NCI-H1417 (cell line): ENCODE results near the gene ASB13.
"Not testable (repeated sequence)": the region's sequence is repeated elsewhere in the genome, so short reads cannot be mapped to it uniquely, and the experiment has no call there.

ENCODE experiments used
- DNase-seq, 3 experiments: peaks; one replicate each; lab custom pipeline; 2025; lab: John Stamatoyannopoulos, UW

The ASB13 gene

GRCh38 chr10:5623081-5623748 lies 43.2 kb downstream of the ASB13 start:
- peak; percentile 45 to 80 (median 71) for DNase-seq

DNA sequence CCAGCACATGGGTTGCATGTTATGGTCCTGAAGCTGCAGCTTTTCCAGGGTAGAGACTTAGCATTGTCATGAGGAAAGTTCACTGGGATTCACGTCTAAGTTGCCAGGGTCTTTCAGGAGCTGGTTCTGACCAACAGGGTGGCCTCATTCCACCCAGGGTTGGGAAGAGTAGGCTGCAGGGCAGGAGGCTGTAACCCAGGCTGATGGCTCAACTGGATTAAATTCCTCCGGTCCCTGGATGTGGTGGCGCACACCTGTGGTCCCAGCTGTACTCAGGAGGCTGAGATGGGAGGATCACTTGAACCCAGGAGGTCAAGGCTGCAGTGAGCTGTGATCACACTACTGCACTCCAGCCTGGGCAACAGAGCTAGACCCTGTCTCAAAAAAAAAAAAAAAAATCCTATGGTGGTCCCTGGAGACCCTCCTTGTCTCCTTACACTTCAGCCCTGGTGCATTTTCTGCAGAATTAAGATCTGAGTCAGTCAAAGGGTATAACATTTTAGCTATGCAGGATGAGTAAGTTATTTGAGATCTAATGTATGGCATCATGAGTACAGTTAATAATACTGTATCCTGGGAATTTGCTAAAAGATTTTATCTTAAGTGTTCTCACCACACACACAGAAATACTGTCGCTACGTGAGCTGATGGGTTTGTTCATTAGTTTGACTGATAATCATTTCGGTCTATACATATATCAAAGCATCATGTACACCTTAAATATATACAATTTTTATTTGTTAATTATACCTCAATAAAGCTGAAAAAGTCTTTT lies 44.0 kb downstream of the ASB13 start:
- DNase-seq, result no peak

- not testable (repeated sequence) for DNase-seq
These were observed 45.0 kb downstream of the ASB13 start for GRCh38 chr10:5621371-5621770.

GRCh38 chr10:5620966-5621365 lies 45.4 kb downstream of the ASB13 start:
- DNase-seq, result no peak

DNA sequence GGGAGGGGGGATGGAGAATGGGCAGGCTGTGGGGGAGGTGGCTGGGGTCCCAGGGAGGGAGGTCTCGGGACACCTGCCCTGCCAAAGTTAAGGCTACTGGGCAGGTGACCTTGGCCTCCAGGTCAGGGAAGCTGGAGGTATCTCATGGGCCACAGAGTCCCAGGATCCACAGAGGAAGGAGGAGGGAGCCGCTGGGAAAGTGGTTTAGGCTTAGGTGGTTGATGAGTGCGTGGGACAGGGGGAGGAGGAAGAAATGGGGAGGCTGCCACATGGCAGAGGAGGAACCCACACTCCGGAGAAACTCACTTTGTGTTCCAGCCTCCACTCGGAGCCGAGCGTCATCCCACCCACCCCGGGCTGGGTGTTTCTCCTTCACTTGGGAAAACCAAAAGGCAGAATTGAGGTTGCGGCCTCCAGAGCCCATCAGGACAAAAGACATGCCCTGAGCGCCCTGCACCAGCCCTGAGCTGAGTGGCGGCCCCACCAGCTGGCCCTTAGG lies 46.1 kb downstream of the ASB13 start:
- DNase-seq, result no peak

DNA sequence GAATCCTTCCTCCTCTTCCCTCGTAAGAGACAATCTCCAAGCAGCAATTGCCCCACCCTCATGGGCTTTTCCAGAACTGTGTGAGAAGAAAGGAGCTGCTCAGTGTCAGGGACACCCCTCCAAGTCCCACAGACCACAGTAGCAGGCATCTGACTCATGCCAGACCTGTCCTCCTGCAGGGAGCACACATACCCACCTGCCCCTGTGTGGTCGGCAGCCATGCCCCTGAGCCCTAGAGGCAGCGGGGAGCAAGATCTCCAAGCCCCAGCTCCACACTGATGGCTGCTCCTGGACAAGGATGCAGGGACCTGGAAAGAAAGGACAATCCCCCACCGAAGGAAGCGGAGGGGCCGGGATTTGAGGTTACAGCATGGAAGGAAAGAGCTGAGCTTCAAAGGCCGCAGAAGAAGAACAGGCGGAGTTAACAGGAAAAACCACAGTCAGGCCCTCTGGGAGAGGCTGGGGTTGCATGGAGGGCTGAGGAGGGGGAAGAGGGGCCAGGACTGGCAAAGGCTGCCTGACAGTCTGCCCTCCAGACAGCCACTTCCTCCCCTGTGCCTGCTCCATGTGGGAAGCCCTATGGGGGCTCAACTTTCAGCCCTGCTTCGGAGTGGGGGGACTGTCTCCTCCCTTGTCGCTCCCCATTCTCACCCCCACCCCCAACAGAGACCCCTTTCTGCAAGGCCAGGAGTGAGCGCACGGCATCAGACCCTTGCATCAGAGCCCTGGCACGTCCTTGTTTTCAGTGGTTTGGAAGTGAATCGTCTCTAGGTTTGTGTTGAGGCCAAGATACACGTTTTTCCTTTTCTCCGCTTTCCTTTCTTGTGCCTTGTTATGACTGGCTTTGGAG lies 46.8 kb downstream of the ASB13 start:
- no peak for DNase-seq

DNA sequence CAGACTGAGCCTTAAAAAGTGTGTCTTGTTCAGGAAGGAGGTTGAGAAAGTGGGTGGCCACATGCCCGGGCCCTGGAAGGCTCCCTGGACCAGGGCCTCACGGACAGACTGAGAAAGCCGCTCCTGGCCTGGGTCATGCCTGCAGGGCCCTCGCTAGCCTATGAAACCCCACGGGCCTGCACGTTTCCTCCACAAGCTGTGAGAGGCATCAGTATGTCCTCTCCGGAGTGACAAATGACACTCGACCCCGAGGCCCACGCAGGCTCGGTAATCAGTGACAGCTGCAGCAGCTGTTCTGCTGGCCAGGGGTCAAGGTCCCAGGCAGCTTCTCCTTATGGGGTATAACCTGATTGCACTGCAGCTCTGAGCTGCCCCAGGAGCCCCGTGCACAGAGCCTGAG lies 47.6 kb downstream of the ASB13 start:
- no peak for DNase-seq

DNA sequence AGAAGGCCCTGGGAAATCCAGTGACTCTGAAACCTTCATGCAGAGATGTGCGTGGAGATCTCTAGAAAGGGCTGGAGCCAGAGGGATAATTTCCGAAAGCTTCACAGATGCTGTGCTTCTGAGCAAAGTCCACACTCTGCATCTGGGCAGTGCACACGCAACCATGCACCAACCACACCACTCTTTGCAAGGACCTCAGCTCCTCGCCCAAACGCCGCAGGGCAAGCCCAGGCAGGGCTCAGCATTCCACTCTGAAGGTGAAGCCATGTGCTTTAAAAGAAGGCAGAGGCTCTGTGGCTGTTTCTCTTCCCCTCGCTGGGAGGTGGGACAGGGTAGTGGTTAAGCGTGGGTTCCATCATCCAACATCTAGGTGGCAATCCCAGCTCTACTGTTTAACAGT lies 48.4 kb downstream of the ASB13 start:
- DNase-seq, result no peak

GRCh38 chr10:5617521-5617920 lies 48.9 kb downstream of the ASB13 start:
- no peak for DNase-seq

DNA sequence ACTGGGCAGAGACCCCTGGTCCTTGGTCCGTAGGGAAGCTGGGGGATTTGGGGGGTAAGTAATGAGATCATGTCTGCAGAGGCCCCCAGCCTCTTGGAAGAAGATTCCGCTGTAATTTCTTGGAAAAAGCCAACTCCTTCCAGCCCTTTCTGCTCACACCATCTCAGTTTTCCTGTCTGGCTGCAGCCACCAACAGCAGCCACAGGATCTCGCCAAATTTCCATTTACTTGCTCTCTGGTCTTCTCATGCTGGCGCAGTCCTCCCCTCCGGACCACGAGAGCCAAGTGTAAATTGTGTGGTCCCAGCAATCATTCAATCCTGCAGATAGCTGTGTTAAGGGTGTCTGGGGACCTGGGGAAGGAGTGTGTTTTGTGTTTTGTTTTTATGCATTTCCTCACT lies 49.6 kb downstream of the ASB13 start:
- no peak for DNase-seq

GRCh38 chr10:5616046-5616445 lies 50.3 kb downstream of the ASB13 start:
- no peak for DNase-seq

DNA sequence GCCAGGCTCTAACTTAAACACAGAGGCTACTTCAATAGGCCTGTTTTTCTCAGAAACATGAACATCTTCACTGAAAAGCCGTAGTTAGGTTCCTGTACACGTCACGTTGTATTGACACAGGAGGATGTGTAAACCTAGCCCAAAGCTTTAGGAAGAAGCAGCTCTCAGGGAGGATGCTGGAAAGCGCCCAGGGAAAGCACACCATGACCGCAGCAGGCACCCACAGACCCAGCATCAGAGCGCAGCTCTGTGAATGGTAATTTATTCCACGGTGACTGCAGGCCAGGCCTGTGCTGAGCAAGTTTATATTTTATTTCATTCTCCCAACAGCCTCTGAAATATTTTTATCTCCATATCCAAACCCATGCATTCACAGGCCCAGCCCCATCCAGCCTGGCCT lies 51.1 kb downstream of the ASB13 start:
- no peak for DNase-seq

GRCh38 chr10:5614155-5614721 lies 52.2 kb downstream of the ASB13 start:
- no peak for DNase-seq

DNA sequence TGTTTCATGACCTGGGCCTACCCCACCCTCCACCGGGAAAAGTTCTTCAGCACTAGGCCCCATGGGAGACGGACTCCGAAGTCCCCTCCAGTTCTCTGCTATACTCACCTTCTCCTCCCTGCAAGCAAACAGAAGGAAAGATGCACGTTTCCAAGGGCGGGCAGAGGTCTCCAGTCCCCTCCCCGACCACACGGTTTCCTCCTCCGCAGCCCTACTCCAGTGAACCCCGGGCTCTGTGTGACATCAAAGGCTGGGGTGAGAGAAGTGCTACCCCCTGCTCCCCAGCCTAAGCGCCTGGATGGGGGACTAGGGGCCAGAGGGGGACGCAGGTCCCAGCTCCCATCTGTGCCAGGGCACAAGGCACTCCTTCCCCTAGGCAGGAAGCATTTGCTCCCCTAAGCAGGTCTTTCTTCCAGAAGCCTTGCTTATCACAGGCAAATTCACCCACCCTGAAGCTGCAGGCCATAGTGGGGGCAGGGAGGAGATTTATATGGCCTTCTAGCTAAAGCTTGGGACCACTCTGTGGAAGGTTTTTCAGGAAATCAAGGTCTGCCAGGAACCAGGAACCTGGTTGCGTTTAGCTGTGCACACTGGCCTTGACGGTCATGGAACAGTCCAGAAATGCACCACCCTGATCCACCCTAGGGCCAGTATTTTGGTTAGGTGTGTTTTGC lies 52.8 kb downstream of the ASB13 start:
- no peak for DNase-seq

GRCh38 chr10:5611899-5612680 lies 54.3 kb downstream of the ASB13 start:
- no peak for DNase-seq

GRCh38 chr10:5609952-5610616 lies 56.3 kb downstream of the ASB13 start:
- DNase-seq, result no peak

DNA sequence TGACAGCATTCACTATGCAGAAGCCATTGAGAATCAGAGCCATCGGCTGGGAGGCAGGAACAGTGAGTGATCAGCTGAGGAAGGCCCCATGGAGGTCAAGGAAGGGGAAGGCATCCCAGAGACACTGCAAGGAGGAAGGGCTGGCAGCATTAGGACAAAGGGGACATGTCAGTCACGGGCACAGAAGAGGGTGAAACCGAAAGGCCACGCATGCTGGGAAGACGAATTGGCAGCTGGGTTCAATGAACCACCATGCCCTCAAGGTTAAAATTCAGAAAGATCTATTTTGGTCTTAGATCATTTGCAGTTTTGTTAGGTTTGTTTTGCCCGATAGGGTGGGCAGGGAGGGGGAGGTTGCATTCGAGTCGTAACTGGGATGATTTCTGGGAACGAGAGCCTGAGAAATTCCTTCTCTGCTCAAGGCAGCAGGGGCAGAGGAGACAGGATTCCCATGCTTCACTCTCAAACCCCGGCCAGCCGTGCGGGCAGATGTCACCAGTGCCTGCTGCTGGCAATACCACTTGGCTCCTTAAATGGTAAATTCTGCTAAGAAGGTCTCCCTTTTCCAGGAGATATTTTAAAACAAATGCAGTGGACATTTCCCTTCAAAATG lies 57.7 kb downstream of the ASB13 start:
- no peak for DNase-seq

GRCh38 chr10:5607594-5607993 lies 58.8 kb downstream of the ASB13 start:
- no peak for DNase-seq

DNA sequence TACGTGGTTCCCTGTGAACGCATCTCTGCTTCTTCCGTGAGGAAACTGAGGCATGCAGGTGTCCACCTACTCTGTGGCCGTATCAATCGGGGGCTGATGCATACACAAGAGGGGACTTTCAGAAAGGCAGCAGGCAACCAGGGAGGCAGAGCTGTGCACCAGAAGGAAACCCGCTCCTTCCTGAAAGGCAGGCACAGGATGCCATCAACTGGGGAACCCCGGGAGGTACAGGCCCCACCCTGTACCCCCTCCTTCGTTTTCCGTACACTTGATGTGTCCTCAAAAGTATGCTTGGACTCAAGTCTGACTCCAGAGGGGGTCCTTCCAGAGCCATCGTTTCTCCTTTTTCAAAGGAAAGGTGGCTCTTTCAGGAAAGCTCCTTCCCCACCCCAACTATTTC lies 59.5 kb downstream of the ASB13 start:
- DNase-seq, result no peak

- DNase-seq, result no peak
These were observed 60.1 kb downstream of the ASB13 start for GRCh38 chr10:5606321-5606720.
